HEK293 (cell line): Measurements from ENCODE around the gene USP2.

Source experiments
- CTCF ChIA-PET: fragments of 350-600 bp; formaldehyde crosslinking; extraction: SDS; loops from one replicate; lab custom pipeline; 2021; ENCODE audit warnings: antibody characterized with exemption; lab: Yijun Ruan, JAX
- POLR2A ChIA-PET: fragments of 300-600 bp; formaldehyde crosslinking; extraction: SDS; loops from one replicate; lab custom pipeline; 2020; ENCODE audit warnings: antibody characterized with exemption, inconsistent platforms; lab: Yijun Ruan, JAX
- H3K27ac ChIP-seq: fragments of 200-500 bp; sonication (Bioruptor generic); 2 replicates; pipeline ENCODE4 v1.5.1; 2014; ENCODE audit warnings: low read depth, low read length, control low read depth, inconsistent platforms; ENCODE audit errors: extremely low read depth
- H3K36me3 ChIP-seq, 2 experiments: fragments of 200-500 bp in 1 of 2; sonication (Bioruptor generic) in 1 of 2; 1 replicate in 1 of 2; 2 replicates in 1 of 2; pipeline ENCODE4 v1.5.1; 2014 to 2017; ENCODE audit warnings: inconsistent platforms in 2 of 2, low read length in 2 of 2; ENCODE audit not compliant: control insufficient read depth in 2 of 2, insufficient read depth in 1 of 2
- H3K4me1 ChIP-seq: fragments of 200-500 bp; sonication (Bioruptor generic); 2 replicates; pipeline ENCODE4 v1.5.1; 2014; ENCODE audit warnings: mild to moderate bottlenecking, low read length, inconsistent platforms; ENCODE audit not compliant: control insufficient read depth, insufficient read depth
- H3K4me3 ChIP-seq: 2 replicates; pipeline ENCODE4 v1.5.1; 2011; ENCODE audit warnings: low read depth, mild to moderate bottlenecking, control low read depth, low read length, moderate library complexity
- H3K9me3 ChIP-seq: fragments of 200-500 bp; sonication (Bioruptor generic); 2 replicates; pipeline ENCODE4 v1.5.1; 2014; ENCODE audit warnings: low read depth, low read length, inconsistent platforms; ENCODE audit not compliant: control insufficient read depth, insufficient read depth
- HOXA7 ChIP-seq: sonication (generic); formaldehyde crosslinking; IDR thresholded peaks from 2 replicates; pipeline ENCODE4 v1.8.1; 2022; ENCODE audit warnings: missing genetic modification reagents, borderline replicate concordance
- SCRT1 ChIP-seq: fragments of 450-650 bp; formaldehyde crosslinking; IDR thresholded peaks from 2 replicates; pipeline ENCODE4 v1.5.1; 2016; ENCODE audit warnings: missing biosample characterization, missing genetic modification characterization, borderline replicate concordance
- SP7 ChIP-seq: fragments of 450-650 bp; formaldehyde crosslinking; IDR thresholded peaks from 2 replicates; pipeline ENCODE4 v1.5.1; 2016; ENCODE audit warnings: missing biosample characterization, missing genetic modification characterization
- ZNF121 ChIP-seq: fragments of 450-650 bp; formaldehyde crosslinking; IDR thresholded peaks from 2 replicates; pipeline ENCODE4 v1.5.1; 2016; ENCODE audit warnings: missing biosample characterization, missing genetic modification characterization
- ZNF138 ChIP-seq: fragments of 450-650 bp; formaldehyde crosslinking; IDR thresholded peaks from 2 replicates; pipeline ENCODE4 v1.5.1; 2016; ENCODE audit warnings: missing biosample characterization, missing genetic modification characterization, borderline replicate concordance
- ZNF157 ChIP-seq: fragments of 450-650 bp; formaldehyde crosslinking; IDR thresholded peaks from 2 replicates; pipeline ENCODE4 v1.5.1; 2016; ENCODE audit warnings: missing biosample characterization, missing genetic modification characterization
- ZNF202 ChIP-seq: fragments of 450-650 bp; formaldehyde crosslinking; IDR thresholded peaks from 2 replicates; pipeline ENCODE4 v1.5.1; 2016; ENCODE audit warnings: missing biosample characterization, missing genetic modification characterization, borderline replicate concordance
- ZNF223 ChIP-seq: fragments of 450-650 bp; formaldehyde crosslinking; IDR thresholded peaks from 2 replicates; pipeline ENCODE4 v1.5.1; 2016; ENCODE audit warnings: missing biosample characterization, missing genetic modification characterization
- ZNF561 ChIP-seq: fragments of 450-650 bp; IDR thresholded peaks from 2 replicates; pipeline ENCODE4 v1.5.1; 2018; ENCODE audit warnings: missing biosample characterization, missing genetic modification characterization, borderline replicate concordance
- ZNF585B ChIP-seq: fragments of 450-650 bp; formaldehyde crosslinking; IDR thresholded peaks from 2 replicates; pipeline ENCODE4 v1.5.1; 2016; ENCODE audit warnings: missing biosample characterization, missing genetic modification characterization
- ZNF621 ChIP-seq: fragments of 450-650 bp; formaldehyde crosslinking; IDR thresholded peaks from 2 replicates; pipeline ENCODE4 v1.5.1; 2017; ENCODE audit warnings: missing biosample characterization, missing genetic modification characterization
- ZNF623 ChIP-seq: fragments of 450-650 bp; formaldehyde crosslinking; IDR thresholded peaks from 2 replicates; pipeline ENCODE4 v1.5.1; 2016; ENCODE audit warnings: missing biosample characterization, missing genetic modification characterization
- ZNF654 ChIP-seq: fragments of 450-650 bp; formaldehyde crosslinking; IDR thresholded peaks from 2 replicates; pipeline ENCODE4 v1.5.1; 2016; ENCODE audit warnings: low read depth, missing biosample characterization, missing genetic modification characterization
- ZNF777 ChIP-seq: fragments of 450-650 bp; formaldehyde crosslinking; IDR thresholded peaks from 2 replicates; pipeline ENCODE4 v1.5.1; 2017; ENCODE audit warnings: missing biosample characterization, missing genetic modification characterization, borderline replicate concordance
- ZNF830 ChIP-seq: fragments of 450-650 bp; IDR thresholded peaks from 2 replicates; pipeline ENCODE4 v1.5.0; 2018; ENCODE audit warnings: missing biosample characterization, missing genetic modification characterization, low read depth, mild to moderate bottlenecking, moderate library complexity
- ZSCAN23 ChIP-seq: fragments of 450-650 bp; formaldehyde crosslinking; IDR thresholded peaks from 2 replicates; pipeline ENCODE4 v1.5.1; 2016; ENCODE audit warnings: missing biosample characterization, missing genetic modification characterization
- TF ChIP-seq, protein P1 (sequence below): fragments of 450-650 bp; formaldehyde crosslinking; IDR thresholded peaks from 2 replicates; pipeline ENCODE4 v1.5.1; 2016; ENCODE audit warnings: missing biosample characterization, missing genetic modification characterization, borderline replicate concordance

Gene USP2

DNA sequence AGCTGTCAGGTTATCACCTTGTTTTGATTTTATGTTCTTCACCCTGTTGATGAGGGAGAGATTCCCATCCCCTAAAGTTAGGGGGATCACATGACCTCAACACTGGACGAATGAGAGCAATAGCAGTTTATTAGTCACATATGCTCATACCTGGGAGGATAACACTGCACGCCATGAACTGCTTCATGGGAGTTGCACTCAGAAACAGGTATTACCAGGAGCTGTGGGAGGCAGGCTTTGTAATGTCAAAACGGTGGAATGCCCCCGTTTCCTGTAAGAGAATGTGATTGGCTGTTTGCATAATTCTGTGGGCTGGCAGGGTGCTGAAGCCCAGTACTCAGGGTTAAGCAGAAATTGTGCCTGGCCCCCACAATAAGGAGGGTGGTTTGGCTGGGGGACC, 44.7 kb upstream of the USP2 start:
- no peaks in the 10 kb centered on the region for H3K9me3 ChIP-seq
- POLR2A ChIA-PET = interaction anchor here (0.5 kb wide), 1 partner anchor 28 kb away, joined by 3 read pairs; no protein-coding TSS in a partner anchor
- no peak for TF ChIP-seq ZNF654
- TF ChIP-seq, all 188 proteins: peak for 0
- Histone ChIP-seq H3K4me3 (no peak overlapping the region), H3K27ac (no peak overlapping the region), H3K4me1 (no peaks in the 10 kb centered on the region), H3K36me3 (no peaks in the 10 kb centered on the region)
- CTCF ChIA-PET = interaction anchor here (1.7 kb wide), 1 partner anchor 102 kb away, joined by 4 read pairs; no protein-coding TSS in a partner anchor

DNA sequence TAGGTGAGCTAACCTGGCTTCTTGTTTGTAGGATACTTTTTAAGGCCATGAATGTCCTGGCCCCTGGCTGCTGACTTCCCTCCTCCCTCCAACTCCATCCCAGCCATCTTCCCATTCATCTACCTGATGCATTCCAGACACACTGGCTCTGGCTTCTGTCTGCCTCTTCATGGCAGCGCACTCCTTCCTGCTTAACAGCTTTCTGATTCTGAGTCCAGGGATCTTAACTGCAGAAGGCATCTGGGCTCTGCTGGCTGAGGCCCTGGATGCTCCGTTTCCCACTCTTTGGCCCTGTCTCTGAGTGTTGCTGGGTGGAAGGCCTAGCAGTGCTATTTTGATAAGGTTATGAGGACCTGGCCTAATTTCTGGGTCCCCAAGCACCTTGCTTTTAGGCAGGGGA, 43.3 kb upstream of the USP2 start:
- no peaks in the 10 kb centered on the region for H3K4me1 ChIP-seq
- no peaks in the 10 kb centered on the region for H3K36me3 ChIP-seq
- no peak for TF ChIP-seq ZNF623 (tag by site-specific recombination)
- no peak for TF ChIP-seq ZNF138 (tag by site-specific recombination)
- no peak for TF ChIP-seq ZSCAN23 (tag by site-specific recombination)
- no peak for TF ChIP-seq ZNF561 (tag by site-specific recombination)
- TF ChIP-seq HOXA7 (CRISPR knock-in tag) = no peak
- TF ChIP-seq ZNF621 (tag by site-specific recombination) = no peak
- ChIA-PET CTCF (no interaction called here), POLR2A (no interaction called here)
- no peak overlapping the region for H3K4me3 ChIP-seq
- H3K27ac ChIP-seq = no peak overlapping the region
- no peaks in the 10 kb centered on the region for H3K9me3 ChIP-seq

DNA sequence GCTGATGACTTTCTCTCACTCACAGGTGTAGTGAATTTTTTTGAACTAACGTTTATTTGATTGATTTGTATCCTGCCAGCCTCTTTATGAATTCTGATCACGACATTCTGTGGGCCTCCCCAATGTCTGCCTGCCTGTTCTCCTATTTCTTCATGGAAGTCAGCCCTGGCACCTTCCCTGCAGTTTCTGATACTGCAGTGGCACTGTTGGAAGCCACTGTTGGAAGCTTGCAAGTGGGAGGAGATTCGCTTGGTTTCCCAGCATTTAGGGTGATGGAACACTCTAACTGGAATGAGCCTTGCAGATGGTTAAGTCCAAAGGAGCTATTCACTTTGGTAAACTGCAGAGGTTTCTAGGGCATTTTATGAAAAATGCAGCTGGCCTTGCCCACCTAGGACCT, 42.8 kb upstream of the USP2 start:
- ChIA-PET CTCF (no interaction called here), POLR2A (no interaction called here)
- TF ChIP-seq SCRT1 (tag by site-specific recombination) (no peak), ZNF830 (no peak), ZNF157 (tag by site-specific recombination) (no peak), ZNF202 (tag by site-specific recombination) (no peak), ZNF585B (tag by site-specific recombination) (no peak), ZNF121 (tag by site-specific recombination) (no peak), SP7 (no peak), ZNF223 (no peak), ZNF777 (no peak)
- TF ChIP-seq, protein P1, sequence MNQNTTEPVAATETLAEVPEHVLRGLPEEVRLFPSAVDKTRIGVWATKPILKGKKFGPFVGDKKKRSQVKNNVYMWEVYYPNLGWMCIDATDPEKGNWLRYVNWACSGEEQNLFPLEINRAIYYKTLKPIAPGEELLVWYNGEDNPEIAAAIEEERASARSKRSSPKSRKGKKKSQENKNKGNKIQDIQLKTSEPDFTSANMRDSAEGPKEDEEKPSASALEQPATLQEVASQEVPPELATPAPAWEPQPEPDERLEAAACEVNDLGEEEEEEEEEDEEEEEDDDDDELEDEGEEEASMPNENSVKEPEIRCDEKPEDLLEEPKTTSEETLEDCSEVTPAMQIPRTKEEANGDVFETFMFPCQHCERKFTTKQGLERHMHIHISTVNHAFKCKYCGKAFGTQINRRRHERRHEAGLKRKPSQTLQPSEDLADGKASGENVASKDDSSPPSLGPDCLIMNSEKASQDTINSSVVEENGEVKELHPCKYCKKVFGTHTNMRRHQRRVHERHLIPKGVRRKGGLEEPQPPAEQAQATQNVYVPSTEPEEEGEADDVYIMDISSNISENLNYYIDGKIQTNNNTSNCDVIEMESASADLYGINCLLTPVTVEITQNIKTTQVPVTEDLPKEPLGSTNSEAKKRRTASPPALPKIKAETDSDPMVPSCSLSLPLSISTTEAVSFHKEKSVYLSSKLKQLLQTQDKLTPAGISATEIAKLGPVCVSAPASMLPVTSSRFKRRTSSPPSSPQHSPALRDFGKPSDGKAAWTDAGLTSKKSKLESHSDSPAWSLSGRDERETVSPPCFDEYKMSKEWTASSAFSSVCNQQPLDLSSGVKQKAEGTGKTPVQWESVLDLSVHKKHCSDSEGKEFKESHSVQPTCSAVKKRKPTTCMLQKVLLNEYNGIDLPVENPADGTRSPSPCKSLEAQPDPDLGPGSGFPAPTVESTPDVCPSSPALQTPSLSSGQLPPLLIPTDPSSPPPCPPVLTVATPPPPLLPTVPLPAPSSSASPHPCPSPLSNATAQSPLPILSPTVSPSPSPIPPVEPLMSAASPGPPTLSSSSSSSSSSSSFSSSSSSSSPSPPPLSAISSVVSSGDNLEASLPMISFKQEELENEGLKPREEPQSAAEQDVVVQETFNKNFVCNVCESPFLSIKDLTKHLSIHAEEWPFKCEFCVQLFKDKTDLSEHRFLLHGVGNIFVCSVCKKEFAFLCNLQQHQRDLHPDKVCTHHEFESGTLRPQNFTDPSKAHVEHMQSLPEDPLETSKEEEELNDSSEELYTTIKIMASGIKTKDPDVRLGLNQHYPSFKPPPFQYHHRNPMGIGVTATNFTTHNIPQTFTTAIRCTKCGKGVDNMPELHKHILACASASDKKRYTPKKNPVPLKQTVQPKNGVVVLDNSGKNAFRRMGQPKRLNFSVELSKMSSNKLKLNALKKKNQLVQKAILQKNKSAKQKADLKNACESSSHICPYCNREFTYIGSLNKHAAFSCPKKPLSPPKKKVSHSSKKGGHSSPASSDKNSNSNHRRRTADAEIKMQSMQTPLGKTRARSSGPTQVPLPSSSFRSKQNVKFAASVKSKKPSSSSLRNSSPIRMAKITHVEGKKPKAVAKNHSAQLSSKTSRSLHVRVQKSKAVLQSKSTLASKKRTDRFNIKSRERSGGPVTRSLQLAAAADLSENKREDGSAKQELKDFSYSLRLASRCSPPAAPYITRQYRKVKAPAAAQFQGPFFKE = no peak
- Histone ChIP-seq H3K9me3 (no peaks in the 10 kb centered on the region), H3K36me3 (no peaks in the 10 kb centered on the region), H3K4me1 (no peaks in the 10 kb centered on the region), H3K27ac (no peak overlapping the region), H3K4me3 (no peak overlapping the region)
